GM19351 (cell line): ENCODE data around the gene DRD1.

Experiments used
- ATAC-seq: cut with Tn5 transposase; IDR thresholded peaks from one replicate; pipeline ENCODE4 v1.9.1; 2021; ENCODE audit warnings: mild to moderate bottlenecking, moderate library complexity; ENCODE audit not compliant: unreplicated experiment

Gene DRD1

DNA sequence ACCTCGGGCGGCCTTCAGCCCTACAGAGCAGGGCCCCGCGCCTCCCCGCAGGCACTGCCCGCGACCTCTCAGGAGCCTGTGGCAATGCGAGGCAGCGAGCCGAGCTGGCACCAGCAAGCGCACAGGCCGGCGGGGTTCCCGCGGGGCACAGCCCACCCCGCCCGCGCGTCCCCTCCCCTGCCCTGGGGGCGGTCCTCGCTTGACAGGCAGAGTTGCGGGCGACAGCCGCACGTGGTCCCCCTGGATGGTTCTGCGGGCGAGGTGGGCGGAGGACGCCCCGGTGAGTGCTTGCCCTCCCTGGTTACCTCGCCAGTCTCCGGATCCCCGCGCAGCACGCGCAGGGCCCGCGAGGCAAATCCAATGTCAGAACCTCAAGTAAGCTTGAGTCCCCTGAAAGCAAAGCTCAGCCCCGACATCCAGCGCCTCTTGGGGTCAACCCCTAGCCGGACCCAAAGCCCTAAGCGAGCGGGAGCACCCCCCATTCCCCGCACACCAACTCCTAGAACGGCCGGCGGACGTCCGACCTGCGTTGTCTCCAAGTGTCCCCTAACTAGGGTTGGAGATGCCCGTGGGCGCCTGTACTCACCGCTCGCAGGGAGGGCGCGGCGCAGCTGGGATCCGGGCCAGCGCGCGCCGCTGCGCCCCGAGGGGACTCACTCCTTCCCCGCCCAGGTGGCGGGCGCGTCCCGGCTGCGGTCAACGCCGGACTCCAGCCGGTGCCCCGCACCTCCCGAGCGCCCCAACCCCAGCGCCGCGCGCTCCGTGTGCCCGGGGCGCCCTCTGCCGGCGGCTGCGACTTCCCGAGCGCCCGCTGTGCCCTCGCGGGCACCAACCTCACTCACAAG, at the start of gene DRD1:
TSS of gene DRD1 (minus strand) at position 123 of the 845 bp plus-strand sequence. CDS start 1,083 bp downstream, outside the sequence.
- peak; percentile 74 for ATAC-seq

DNA sequence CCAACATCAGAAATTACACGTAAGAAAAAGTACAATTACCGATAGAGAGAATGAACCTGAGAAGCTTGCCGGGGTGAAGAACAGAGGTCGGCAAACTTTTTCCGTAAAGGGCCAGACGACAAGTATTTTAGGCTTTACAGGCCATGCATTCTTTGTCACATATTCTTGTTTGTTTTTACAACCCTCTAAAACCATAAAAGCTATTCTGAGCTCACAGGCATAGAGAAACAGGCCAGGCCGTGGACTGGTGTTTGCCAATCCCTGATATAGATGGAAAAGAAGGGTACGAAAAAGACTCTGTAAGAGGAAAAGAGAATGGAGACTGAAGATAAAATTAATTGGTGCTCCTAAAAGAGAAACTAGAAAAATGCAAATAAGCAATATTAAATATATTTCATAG, 49.7 kb upstream of the DRD1 start:
- ATAC-seq = no peak

DNA sequence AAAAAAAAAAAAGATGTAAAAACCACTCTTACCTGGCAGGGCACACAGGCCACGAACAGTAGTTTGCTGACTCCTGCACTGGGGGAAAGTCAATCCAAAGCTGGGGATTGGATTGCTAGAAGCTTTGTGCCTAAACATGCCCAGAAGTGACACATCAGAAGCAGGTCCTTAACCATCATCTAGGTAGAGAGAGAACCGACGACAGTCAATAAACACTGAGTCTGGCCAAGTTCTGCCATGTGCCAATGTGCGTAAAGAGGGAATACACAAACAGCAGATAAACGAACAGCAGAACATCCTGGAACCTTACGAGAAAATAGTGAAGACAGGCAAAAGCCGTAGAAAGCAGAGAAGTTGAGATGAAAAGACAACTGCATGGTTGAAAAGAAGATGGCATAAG, 49.3 kb upstream of the DRD1 start:
- no peak for ATAC-seq

DNA sequence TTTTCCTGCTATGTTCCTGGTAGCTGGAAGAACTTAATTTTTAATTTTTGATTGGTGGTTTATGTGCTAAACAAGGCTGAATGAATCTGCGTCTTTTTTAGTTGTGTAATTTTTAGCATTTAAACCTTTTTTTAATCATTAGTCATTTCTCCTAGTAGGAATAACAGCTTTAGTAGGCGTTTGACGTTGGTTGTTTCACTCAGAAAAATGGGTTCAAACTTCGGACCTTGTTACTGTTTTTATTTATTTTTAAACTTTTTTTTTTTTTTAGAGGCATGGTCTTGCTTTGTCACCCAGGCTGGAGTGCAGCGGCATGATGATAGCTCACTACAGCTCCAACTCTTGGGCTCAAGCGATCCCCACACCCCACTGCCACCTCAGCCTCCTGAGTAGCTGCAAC, 47.2 kb upstream of the DRD1 start:
- no peak for ATAC-seq

DNA sequence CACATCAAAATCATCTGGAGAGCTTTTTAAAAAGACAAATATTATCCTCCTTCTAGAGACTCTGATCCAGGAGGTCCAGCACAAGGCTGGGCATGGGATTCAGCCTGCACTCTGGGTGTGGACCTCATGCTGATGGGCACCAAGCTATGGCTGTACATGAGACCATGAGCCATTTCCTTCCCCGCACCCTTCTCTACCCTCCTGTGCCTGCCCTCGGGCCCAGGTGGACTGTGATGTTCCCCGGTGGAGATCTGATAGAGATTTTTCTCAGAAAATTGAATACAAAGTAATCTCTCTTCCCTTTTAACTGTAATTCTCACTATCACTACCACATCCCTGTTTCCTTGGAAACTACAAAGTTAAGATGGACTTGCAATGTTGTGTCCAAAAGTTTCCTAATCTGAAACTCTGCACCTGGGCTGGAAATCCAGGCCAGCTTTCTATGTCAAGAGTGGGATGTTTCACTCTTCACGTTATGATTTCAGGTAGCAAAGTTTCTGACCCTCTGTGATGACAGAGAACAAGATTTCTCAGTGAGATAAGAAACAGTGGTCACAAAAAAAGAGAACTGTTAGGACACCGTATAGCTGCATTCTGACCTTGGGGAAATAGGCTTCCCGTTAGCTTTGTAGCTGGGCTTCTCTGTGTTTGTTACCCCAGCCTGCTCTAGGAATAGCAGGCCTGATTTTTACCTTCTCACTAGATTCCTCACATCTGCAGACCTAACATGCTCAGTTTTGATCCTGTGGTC, 45.9 kb upstream of the DRD1 start:
- peak; percentile 58 for ATAC-seq

DNA sequence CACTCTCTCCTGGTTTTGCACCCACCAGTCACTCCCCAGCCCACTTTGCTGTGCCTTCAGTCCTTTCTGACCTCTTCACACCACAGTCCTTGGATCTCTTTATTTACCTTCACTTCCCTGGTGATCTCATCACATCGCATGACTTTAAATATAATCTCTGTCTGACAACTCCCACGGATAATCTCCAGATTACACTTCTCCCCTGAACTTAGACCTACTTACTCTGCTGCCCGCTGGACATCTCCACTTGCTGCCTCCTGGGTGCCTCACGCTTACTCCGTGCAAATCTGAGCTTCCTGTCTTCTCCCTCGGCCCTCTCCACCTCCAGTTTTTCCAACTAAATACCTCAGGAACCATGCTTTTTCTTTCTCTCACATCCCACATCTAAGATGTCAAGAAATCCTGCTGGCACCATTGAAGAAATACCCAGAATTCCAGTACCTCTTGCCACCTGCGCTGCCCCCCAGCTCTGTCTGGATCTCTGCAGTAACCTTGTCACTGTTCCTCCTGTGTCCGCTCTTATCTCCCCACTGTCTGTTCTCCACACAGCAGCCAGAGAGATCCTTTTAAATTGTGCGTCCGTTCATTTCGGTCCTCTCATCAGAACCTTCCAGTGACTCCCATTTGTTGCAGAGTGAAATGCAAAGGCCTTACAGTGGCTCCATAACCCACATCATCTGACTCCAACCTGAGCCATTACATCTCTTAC, 43.7 kb upstream of the DRD1 start:
- ATAC-seq = no peak

DNA sequence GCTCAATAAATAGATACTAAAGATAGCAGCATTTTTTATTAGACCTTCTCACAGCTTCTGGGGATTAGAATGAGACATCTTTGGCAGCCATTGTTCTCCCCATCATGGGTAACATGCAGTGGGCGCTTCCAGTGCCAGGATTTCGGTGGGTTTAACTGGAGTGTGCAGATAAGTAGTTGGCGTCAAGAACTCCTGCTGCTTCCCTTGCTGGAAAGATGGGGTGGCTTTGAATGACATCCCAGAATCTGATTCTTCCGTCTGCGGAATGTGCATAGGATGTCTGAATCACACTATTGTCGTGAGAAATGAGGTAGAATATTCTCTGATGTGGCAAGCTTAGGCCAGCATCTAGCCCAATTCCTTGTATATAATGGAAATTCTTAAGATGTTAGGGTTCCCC, 41.6 kb upstream of the DRD1 start:
- ATAC-seq = no peak

DNA sequence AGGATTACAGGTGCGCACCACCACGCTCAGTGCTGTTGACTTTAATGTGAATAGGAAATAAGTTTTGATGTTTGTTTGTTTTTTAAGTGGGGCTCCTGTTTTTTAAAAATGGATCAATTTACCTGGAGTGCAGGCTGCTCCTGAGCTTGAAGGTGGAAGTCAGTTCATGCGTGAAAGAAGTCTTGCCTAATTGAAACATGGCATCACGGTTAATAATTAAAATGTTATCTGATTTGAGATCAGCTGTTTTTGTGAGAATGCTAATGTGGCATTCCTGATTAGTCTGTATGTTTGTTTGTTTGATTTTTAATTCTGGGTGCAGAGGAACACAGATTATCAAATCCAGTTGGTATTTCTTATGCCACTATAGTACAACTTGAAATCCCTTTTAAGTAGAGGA, 40.8 kb upstream of the DRD1 start:
- ATAC-seq = no peak

DNA sequence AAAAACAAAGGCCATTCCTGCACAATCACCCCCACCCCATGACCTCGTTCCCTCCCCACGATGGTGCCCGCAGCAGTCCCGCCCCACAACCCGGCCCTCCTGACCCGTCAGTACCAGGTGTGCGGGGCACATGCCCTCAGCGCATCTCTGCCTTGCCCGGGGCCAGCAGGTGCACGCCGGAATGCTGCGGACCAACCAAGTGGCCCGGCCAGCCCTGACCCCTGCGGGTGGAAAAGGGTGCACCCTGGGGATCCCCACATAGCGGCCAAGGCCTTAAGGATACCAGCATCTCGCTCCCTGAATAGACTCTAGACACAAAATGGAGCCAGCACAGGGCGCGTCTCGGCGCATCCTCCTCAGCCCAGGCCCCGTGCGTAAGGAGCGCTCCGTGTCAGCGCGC, 40.3 kb upstream of the DRD1 start:
- no peak for ATAC-seq

DNA sequence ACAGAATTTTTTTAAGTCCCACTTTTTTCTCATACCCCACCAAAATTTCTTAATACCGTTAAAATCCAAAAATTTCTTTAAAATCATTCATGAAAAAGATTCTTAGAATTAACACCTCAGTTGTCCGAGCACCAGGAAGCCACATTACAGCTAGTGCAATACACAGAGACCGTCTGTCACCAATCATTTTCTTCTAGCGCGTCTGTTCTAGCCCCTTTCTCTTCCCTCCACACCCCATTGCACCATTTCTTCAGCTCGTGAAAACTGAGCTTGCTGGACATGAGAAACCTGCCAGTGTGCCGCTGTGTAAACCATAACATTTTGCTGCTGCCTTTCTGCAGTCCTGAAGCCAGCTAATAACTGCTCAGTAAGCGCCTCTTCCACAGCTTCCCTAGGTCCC, 39.4 kb upstream of the DRD1 start:
- no peak for ATAC-seq

DNA sequence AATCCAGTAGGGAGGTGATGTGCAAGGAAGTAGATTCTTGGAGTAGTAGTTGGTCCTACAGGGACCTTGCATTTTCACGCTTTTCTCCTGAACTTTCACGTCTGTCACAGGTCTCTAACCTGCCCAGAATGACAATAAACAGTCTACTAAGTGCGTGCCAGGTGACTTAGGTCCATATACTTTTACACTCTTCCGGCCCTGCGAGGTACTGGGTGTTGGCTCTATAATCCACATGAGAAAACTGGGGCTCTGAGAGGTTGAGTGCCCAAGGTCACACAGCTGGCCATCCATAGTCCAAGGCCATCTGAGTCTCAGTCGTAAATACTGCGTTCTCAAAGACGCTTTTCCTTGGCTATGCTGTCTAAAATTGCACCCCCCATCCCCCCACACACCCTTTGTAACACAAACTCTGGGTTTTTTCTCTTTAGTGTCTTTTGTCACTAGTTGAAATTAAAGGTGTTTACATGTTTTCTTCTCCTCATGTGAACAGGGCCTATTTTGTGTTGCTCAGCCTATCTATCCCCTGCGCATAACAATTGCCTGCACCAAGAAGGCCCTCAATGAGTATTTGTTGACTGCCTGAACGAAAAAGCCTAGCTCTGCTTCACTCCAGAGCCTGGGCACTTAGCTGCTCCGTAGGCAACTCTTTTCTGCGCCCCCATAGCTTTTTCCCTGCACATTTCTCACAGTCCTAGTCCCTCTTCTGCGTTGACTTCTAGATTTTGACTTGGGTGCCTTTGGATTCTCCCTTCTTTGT, 35.3 kb upstream of the DRD1 start:
- ATAC-seq = peak; percentile 12

DNA sequence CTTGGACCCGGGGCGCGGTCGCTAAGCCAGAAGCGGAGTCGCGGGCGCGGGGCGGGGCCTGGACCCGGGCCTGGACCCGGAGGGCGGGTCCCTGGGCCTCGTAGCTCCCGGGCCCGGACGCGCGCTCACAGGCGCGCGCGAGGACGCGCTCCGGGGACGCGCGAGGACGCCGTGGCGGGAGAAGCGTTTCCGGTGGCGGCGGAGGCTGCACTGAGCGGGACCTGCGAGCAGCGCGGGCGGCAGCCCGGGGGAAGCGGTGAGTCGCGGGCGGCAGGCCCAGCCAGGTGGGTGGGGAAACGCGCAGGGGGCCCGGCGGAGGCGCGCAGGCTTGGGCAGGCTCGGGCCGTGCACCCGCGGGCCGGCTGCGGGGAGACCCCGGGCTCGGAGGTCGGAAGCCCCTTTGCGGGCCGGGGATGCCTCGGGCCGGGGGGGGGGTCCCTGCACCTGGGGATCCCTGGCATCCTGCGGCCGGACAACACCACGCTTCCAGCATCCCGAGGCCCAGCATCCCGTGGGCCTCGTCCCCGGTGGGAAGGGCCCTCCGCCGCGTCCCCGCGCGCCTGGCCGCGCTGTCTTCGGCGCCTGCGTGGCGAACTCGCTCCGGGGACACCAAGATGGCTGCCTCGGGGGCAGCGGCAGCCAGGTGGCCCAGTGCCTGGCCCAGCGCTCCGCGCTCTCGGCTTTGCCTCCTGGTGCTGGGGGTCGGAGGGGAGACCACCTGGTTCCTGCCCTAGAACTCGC, 34.6 kb upstream of the DRD1 start, which contains the start of gene SFXN1:
TSS of gene SFXN1 (plus strand) at position 177 of the 741 bp plus-strand sequence. CDS start 13,544 bp downstream, outside the sequence.
- peak; percentile 87 for ATAC-seq

DNA sequence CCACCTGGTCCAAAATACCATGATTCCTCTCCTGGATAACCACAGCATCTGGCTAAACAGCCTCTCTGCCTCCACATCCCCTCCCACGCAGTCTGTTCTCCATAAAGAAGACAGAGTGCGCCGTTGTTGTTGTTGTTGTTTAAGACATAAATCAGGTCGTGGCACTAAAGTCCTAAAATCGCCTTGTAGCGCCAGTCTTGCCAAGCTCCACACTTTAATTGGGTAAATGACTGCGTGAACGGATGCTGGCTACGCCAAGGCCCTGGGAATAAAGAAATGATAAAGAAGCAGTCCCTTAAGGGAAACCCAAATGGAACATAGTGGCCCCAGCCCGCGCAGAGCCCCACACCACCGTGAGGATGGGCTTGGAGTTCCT, 34.0 kb upstream of the DRD1 start:
- no peak for ATAC-seq

DNA sequence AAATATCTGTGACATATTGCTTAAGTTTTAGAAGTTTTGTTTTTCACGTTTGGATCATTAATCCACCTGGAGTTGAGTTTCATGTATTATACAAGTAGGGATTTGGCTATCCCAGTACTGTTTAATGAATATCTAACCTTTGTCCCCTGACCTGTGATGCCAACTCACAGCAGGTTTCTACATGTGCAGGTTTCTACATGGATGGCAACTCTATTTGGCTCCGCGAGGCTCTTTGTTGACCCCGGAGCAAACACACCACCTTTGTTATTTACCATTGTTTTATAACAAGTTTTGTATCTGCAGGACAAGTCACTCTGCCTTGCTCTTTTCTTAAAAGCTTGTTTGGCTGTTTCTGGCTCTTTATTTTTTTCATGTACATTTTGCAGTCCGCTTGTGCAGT, 33.5 kb upstream of the DRD1 start:
- no peak for ATAC-seq

DNA sequence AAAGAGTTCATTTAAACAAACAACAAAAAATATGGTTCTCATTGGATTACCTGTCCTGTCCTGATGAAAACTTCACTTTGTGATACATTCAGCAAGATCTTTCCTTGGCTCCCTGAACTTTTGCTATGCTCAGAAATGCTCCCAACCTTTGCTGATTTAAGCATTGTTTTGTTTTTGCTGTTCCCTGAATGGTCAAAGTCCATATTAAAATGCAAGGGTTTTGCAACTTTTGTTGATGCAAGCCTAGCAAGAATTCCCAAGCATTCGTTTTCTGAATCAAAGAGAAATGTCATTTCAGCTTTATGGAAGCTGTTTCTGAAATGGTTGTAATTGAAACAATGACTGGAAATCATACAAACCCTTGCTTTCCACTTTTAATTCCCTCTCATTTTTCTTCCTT, 31.3 kb upstream of the DRD1 start:
- ATAC-seq = no peak

DNA sequence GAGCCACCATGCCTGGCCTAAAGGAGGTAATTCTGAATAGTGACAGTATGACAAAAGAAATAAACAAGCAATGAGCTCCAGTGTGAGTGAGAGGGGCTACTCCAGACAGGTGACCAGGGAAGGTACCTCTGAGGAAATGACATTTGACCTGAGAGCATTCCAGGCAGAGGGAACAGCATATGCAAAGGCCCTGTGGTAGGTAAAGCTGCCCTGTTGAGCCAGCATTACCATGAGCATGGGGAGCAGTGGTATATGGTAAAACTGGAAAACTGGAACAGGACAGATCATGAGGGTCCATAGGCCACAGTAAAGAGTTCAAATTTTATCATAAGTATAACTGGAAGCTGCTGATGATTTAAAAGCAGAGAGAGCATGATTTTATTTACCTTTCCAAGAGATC, 28.4 kb upstream of the DRD1 start:
- no peak for ATAC-seq

DNA sequence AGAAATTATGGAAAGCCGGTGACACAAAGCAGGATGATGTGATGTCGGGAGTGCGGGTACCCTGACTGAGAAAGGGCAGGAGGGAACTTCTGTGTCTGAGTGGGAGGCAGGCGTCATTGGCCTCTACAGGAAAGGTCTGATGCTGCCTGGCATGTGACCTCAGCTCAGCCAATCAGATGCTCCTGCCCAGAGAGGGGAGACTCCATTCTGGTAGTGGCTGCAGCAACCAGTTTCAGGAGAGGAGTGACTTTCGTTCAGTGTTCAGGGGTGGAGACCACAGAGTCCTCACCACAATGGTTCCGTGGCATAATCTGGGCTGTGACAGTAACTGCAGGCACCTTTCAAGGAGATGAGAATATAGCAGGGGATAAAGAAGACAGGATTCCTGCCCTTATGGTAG, 27.6 kb upstream of the DRD1 start:
- ATAC-seq = no peak

DNA sequence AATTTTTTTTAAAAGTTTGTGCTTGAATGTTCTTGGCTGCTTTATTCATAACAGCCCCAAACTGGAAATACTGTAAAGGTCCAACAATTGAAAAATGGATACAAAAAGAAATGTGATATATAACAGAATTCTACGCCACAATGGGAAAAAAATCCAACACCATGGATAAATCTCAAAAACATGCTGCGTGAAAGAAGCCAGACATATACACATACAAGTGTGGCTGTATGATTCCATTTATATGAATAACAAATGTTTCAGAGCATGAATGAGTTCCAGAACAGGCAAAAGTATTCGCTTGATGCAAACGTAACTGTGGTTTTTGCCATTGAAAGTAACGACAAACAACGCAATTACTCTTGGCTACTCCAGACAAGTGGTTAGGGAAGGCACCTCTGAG, 27.2 kb upstream of the DRD1 start:
- no peak for ATAC-seq

DNA sequence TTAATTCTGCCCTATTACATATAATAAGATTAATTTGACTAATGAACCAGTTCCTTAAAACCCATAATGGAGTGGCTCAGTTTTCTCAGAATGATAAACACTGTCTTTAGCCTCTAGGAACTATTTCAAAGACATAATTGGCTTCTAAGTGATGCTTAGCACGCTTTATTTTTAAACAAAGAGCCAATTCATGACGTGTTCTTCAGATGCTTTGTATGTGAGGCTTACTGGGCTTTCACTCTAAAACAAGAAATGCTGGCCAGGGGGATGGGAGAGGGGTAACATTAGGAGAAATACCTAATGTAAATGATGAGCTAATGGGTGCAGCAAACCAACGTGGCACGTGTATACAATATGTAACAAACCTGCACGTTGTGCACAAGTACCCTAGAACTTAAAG, 26.8 kb upstream of the DRD1 start:
- ATAC-seq = no peak

DNA sequence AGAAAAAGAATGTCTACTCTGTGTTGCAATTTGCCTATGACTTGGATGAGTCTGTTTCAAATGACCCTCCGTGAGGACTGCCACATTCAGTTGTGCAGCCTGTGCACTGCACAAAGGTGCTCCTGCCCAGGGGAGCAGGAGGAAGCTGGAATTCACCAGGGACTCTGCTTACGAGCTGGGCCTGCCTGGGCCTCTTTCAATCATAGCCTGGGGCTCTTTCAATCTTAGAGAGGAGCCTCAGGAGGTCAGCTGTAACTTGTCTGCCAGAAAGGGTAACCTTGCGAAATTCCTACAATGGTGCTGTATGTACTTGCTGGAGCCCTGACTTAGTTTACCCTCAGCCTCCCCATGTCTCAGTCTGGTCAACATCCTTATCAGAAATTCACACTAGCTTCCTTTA, 25.9 kb upstream of the DRD1 start:
- no peak for ATAC-seq
